GM21526 (cell line): ENCODE data around the gene ATG10.

Source experiments
- ATAC-seq: cut with Tn5 transposase; IDR thresholded peaks from one replicate; pipeline ENCODE4 v1.9.1; 2021; ENCODE audit warnings: moderate library complexity; ENCODE audit not compliant: unreplicated experiment, low FRiP score

Gene ATG10

GRCh38 chr5:82160948-82161347 is 189.1 kb downstream of the ATG10 start:
- no peak for ATAC-seq

- ATAC-seq, result no peak
Observed at GRCh38 chr5:82162573-82162972, 190.8 kb downstream of the ATG10 start.

GRCh38 chr5:82163452-82164175 is 191.8 kb downstream of the ATG10 start:
- no peak for ATAC-seq

- no peak for ATAC-seq
Observed at GRCh38 chr5:82164176-82164976, 192.6 kb downstream of the ATG10 start.

- no peak for ATAC-seq
Observed at GRCh38 chr5:82164977-82165713, 193.3 kb downstream of the ATG10 start.

GRCh38 chr5:82165740-82166530 is 194.1 kb downstream of the ATG10 start:
- ATAC-seq, result peak; percentile 92

GRCh38 chr5:82167372-82167935 is 195.6 kb downstream of the ATG10 start:
- no peak for ATAC-seq

GRCh38 chr5:82168294-82168693 is 196.5 kb downstream of the ATG10 start:
- no peak for ATAC-seq

- no peak for ATAC-seq
Observed at GRCh38 chr5:82169892-82170291, 198.1 kb downstream of the ATG10 start.

GRCh38 chr5:82174128-82174918 is 202.5 kb downstream of the ATG10 start:
- peak; percentile 99 for ATAC-seq

- ATAC-seq, result no peak
Observed at GRCh38 chr5:82174919-82175219, 203.0 kb downstream of the ATG10 start.

- ATAC-seq, result no peak
Observed at GRCh38 chr5:82176115-82176814, 204.4 kb downstream of the ATG10 start.

GRCh38 chr5:82178378-82178777 is 206.6 kb downstream of the ATG10 start:
- ATAC-seq, result no peak

GRCh38 chr5:82182662-82183061 is 210.8 kb downstream of the ATG10 start:
- no peak for ATAC-seq

GRCh38 chr5:82183828-82184227 is 212.0 kb downstream of the ATG10 start:
- ATAC-seq, result no peak

GRCh38 chr5:82185851-82186250 is 214.0 kb downstream of the ATG10 start:
- no peak for ATAC-seq

GRCh38 chr5:82197550-82197949 is 225.7 kb downstream of the ATG10 start:
- ATAC-seq, result no peak

GRCh38 chr5:82204567-82204966 is 232.7 kb downstream of the ATG10 start:
- no peak for ATAC-seq

GRCh38 chr5:82205005-82205404 is 233.2 kb downstream of the ATG10 start:
- no peak for ATAC-seq
